HEK293 (cell line): Measurements from ENCODE around the gene WDR6.

Experiments
- GLIS2 ChIP-seq: fragments of 450-650 bp; formaldehyde crosslinking; IDR thresholded peaks from 2 replicates; pipeline ENCODE4 v1.5.1; 2016; ENCODE audit warnings: missing biosample characterization, missing genetic modification characterization
- HOXA7 ChIP-seq: sonication (generic); formaldehyde crosslinking; IDR thresholded peaks from 2 replicates; pipeline ENCODE4 v1.8.1; 2022; ENCODE audit warnings: missing genetic modification reagents, borderline replicate concordance
- HOXC10 ChIP-seq: sonication (generic); formaldehyde crosslinking; IDR thresholded peaks from 2 replicates; pipeline ENCODE4 v1.8.1; 2023; ENCODE audit warnings: mild to moderate bottlenecking, missing genetic modification reagents
- KLF1 ChIP-seq: fragments of 450-650 bp; formaldehyde crosslinking; IDR thresholded peaks from 2 replicates; pipeline ENCODE4 v1.5.1; 2016; ENCODE audit warnings: missing biosample characterization, missing genetic modification characterization
- KLF9 ChIP-seq: fragments of 450-650 bp; formaldehyde crosslinking; IDR thresholded peaks from 2 replicates; pipeline ENCODE4 v1.5.1; 2016; ENCODE audit warnings: missing biosample characterization, missing genetic modification characterization, low read depth
- MYNN ChIP-seq: fragments of 450-650 bp; formaldehyde crosslinking; IDR thresholded peaks from 2 replicates; pipeline ENCODE4 v1.5.1; 2016; ENCODE audit warnings: missing biosample characterization, missing genetic modification characterization, borderline replicate concordance
- RBAK ChIP-seq: fragments of 450-650 bp; formaldehyde crosslinking; IDR thresholded peaks from 2 replicates; pipeline ENCODE4 v1.5.1; 2016; ENCODE audit warnings: missing biosample characterization, missing genetic modification characterization
- SALL2 ChIP-seq: fragments of 450-650 bp; formaldehyde crosslinking; IDR thresholded peaks from 2 replicates; pipeline ENCODE4 v1.5.0; 2017; ENCODE audit warnings: missing biosample characterization, mild to moderate bottlenecking, missing genetic modification characterization, borderline replicate concordance
- SETDB1 ChIP-seq: IDR thresholded peaks from one replicate; pipeline ENCODE4 v1.6.1; 2017; ENCODE audit warnings: mild to moderate bottlenecking, low read length, moderate library complexity, mixed read lengths; ENCODE audit not compliant: insufficient read length
- TRIM28 ChIP-seq: IDR thresholded peaks from 2 replicates; pipeline ENCODE4 v1.6.1; 2011; ENCODE audit warnings: low read length, control low read depth, borderline replicate concordance
- WT1 ChIP-seq: fragments of 450-650 bp; formaldehyde crosslinking; IDR thresholded peaks from 2 replicates; pipeline ENCODE4 v1.5.1; 2016; ENCODE audit warnings: missing biosample characterization, missing genetic modification characterization
- YY1 ChIP-seq: fragments of 450-650 bp; formaldehyde crosslinking; IDR thresholded peaks from 2 replicates; pipeline ENCODE4 v1.5.1; 2018; ENCODE audit warnings: missing biosample characterization, missing genetic modification characterization
- YY2 ChIP-seq: fragments of 450-650 bp; formaldehyde crosslinking; IDR thresholded peaks from 2 replicates; pipeline ENCODE4 v1.5.1; 2016; ENCODE audit warnings: missing biosample characterization, missing genetic modification characterization
- ZNF202 ChIP-seq: fragments of 450-650 bp; formaldehyde crosslinking; IDR thresholded peaks from 2 replicates; pipeline ENCODE4 v1.5.1; 2016; ENCODE audit warnings: missing biosample characterization, missing genetic modification characterization, borderline replicate concordance
- ZNF248 ChIP-seq: fragments of 450-650 bp; formaldehyde crosslinking; IDR thresholded peaks from 2 replicates; pipeline ENCODE4 v1.5.1; 2017; ENCODE audit warnings: missing biosample characterization, missing genetic modification characterization
- ZNF280D ChIP-seq: fragments of 450-650 bp; formaldehyde crosslinking; IDR thresholded peaks from 2 replicates; pipeline ENCODE4 v1.5.1; 2016; ENCODE audit warnings: missing biosample characterization, missing genetic modification characterization
- ZNF302 ChIP-seq: fragments of 450-650 bp; formaldehyde crosslinking; IDR thresholded peaks from 2 replicates; pipeline ENCODE4 v1.5.1; 2016; ENCODE audit warnings: missing biosample characterization, missing genetic modification characterization, low read depth
- ZNF324 ChIP-seq: fragments of 450-650 bp; formaldehyde crosslinking; IDR thresholded peaks from 2 replicates; pipeline ENCODE4 v1.5.1; 2016; ENCODE audit warnings: missing biosample characterization, missing genetic modification characterization
- ZNF501 ChIP-seq: fragments of 450-650 bp; formaldehyde crosslinking; IDR thresholded peaks from 2 replicates; pipeline ENCODE4 v1.5.1; 2016; ENCODE audit warnings: missing biosample characterization, missing genetic modification characterization
- ZNF521 ChIP-seq: fragments of 450-650 bp; formaldehyde crosslinking; IDR thresholded peaks from 2 replicates; pipeline ENCODE4 v1.5.1; 2017; ENCODE audit warnings: missing biosample characterization, mild to moderate bottlenecking, missing genetic modification characterization
- ZNF558 ChIP-seq: fragments of 450-650 bp; formaldehyde crosslinking; IDR thresholded peaks from 2 replicates; pipeline ENCODE4 v1.5.1; 2016; ENCODE audit warnings: missing biosample characterization, missing genetic modification characterization
- ZNF561 ChIP-seq: fragments of 450-650 bp; IDR thresholded peaks from 2 replicates; pipeline ENCODE4 v1.5.1; 2018; ENCODE audit warnings: missing biosample characterization, missing genetic modification characterization, borderline replicate concordance
- ZNF624 ChIP-seq: fragments of 450-650 bp; formaldehyde crosslinking; IDR thresholded peaks from 2 replicates; pipeline ENCODE4 v1.5.1; 2017; ENCODE audit warnings: missing biosample characterization, missing genetic modification characterization
- ZNF639 ChIP-seq: fragments of 450-650 bp; formaldehyde crosslinking; IDR thresholded peaks from 2 replicates; pipeline ENCODE4 v1.5.1; 2016; ENCODE audit warnings: missing biosample characterization, missing genetic modification characterization
- ZNF785 ChIP-seq: fragments of 450-650 bp; formaldehyde crosslinking; IDR thresholded peaks from 2 replicates; pipeline ENCODE4 v1.5.1; 2016; ENCODE audit warnings: missing biosample characterization, missing genetic modification characterization
- ZNF830 ChIP-seq: fragments of 450-650 bp; IDR thresholded peaks from 2 replicates; pipeline ENCODE4 v1.5.0; 2018; ENCODE audit warnings: missing biosample characterization, missing genetic modification characterization, low read depth, mild to moderate bottlenecking, moderate library complexity
- TF ChIP-seq, protein P1 (sequence below): fragments of 450-650 bp; formaldehyde crosslinking; IDR thresholded peaks from 2 replicates; pipeline ENCODE4 v1.5.1; 2016; ENCODE audit warnings: missing biosample characterization, missing genetic modification characterization, borderline replicate concordance
- TF ChIP-seq, protein P2 (sequence below): sonication (generic); formaldehyde crosslinking; IDR thresholded peaks from 2 replicates; pipeline ENCODE4 v1.8.1; 2022; ENCODE audit warnings: mild to moderate bottlenecking, moderate library complexity, missing genetic modification reagents

Gene WDR6

GRCh38 chr3:49028673-49029562, 21.7 kb downstream of the WDR6 start, which contains the start of gene IMPDH2 (continued):
- TF ChIP-seq ZNF561 (tag by site-specific recombination) (no peak; the same call in 1 of the 2 replicates), ZNF248 (tag by site-specific recombination) (no peak), MYNN (tag by site-specific recombination) (no peak), ZNF624 (no peak), ZNF558 (no peak), YY2 (tag by site-specific recombination) (peak; percentile 70), HOXA7 (no peak), SETDB1 (no peak), ZNF280D (tag by site-specific recombination) (no peak), SALL2 (tag by site-specific recombination) (no peak), WT1 (tag by site-specific recombination) (peak; percentile 25; the same call in 1 of the 2 replicates), ZNF302 (tag by site-specific recombination) (no peak), ZNF639 (tag by site-specific recombination) (peak; percentile 57; the same call in 1 of the 2 replicates), ZNF501 (tag by site-specific recombination) (peak; percentile 96), GLIS2 (no peak), TRIM28 (no peak), KLF9 (peak; percentile 79), HOXC10 (CRISPR knock-in tag) (no peak), ZNF324 (tag by site-specific recombination) (peak; percentile 57; the same call in 1 of the 2 replicates), YY1 (peak; percentile 55; the same call in 1 of the 2 replicates), ZNF521 (no peak), ZNF202 (tag by site-specific recombination) (no peak), KLF1 (tag by site-specific recombination) (peak; percentile 78), ZNF830 (tag by site-specific recombination) (no peak), ZNF785 (0 out of 2 replicates have a peak, but pooled peaks have one; percentile 52), RBAK (tag by site-specific recombination) (no peak)
- TF ChIP-seq, protein P1, sequence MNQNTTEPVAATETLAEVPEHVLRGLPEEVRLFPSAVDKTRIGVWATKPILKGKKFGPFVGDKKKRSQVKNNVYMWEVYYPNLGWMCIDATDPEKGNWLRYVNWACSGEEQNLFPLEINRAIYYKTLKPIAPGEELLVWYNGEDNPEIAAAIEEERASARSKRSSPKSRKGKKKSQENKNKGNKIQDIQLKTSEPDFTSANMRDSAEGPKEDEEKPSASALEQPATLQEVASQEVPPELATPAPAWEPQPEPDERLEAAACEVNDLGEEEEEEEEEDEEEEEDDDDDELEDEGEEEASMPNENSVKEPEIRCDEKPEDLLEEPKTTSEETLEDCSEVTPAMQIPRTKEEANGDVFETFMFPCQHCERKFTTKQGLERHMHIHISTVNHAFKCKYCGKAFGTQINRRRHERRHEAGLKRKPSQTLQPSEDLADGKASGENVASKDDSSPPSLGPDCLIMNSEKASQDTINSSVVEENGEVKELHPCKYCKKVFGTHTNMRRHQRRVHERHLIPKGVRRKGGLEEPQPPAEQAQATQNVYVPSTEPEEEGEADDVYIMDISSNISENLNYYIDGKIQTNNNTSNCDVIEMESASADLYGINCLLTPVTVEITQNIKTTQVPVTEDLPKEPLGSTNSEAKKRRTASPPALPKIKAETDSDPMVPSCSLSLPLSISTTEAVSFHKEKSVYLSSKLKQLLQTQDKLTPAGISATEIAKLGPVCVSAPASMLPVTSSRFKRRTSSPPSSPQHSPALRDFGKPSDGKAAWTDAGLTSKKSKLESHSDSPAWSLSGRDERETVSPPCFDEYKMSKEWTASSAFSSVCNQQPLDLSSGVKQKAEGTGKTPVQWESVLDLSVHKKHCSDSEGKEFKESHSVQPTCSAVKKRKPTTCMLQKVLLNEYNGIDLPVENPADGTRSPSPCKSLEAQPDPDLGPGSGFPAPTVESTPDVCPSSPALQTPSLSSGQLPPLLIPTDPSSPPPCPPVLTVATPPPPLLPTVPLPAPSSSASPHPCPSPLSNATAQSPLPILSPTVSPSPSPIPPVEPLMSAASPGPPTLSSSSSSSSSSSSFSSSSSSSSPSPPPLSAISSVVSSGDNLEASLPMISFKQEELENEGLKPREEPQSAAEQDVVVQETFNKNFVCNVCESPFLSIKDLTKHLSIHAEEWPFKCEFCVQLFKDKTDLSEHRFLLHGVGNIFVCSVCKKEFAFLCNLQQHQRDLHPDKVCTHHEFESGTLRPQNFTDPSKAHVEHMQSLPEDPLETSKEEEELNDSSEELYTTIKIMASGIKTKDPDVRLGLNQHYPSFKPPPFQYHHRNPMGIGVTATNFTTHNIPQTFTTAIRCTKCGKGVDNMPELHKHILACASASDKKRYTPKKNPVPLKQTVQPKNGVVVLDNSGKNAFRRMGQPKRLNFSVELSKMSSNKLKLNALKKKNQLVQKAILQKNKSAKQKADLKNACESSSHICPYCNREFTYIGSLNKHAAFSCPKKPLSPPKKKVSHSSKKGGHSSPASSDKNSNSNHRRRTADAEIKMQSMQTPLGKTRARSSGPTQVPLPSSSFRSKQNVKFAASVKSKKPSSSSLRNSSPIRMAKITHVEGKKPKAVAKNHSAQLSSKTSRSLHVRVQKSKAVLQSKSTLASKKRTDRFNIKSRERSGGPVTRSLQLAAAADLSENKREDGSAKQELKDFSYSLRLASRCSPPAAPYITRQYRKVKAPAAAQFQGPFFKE (tag by site-specific recombination) = no peak
- TF ChIP-seq, protein P2, sequence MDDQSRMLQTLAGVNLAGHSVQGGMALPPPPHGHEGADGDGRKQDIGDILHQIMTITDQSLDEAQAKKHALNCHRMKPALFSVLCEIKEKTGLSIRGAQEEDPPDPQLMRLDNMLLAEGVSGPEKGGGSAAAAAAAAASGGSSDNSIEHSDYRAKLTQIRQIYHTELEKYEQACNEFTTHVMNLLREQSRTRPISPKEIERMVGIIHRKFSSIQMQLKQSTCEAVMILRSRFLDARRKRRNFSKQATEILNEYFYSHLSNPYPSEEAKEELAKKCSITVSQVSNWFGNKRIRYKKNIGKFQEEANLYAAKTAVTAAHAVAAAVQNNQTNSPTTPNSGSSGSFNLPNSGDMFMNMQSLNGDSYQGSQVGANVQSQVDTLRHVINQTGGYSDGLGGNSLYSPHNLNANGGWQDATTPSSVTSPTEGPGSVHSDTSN (CRISPR knock-in tag) = no peak
